ENCODE measurements around the gene TMUB1.

TMUB1 gene

GRCh38 chr7:151082141-151083070 lies 887 bp downstream of the TMUB1 start:
- DNase-seq, result no peak

- no peak for DNase-seq
These were observed 1.9 kb downstream of the TMUB1 start for GRCh38 chr7:151081170-151082101.

GRCh38 chr7:151080522-151081169 lies 2.6 kb downstream of the TMUB1 start, which contains the start of gene FASTK:
Gene FASTK (minus strand): TSS chr7:151080809. CDS start chr7:151080766, 43 bp downstream.
- DNase-seq, result peak; percentile 92

- DNase-seq, result no peak
These were observed 3.2 kb downstream of the TMUB1 start for GRCh38 chr7:151080067-151080521.

DNA sequence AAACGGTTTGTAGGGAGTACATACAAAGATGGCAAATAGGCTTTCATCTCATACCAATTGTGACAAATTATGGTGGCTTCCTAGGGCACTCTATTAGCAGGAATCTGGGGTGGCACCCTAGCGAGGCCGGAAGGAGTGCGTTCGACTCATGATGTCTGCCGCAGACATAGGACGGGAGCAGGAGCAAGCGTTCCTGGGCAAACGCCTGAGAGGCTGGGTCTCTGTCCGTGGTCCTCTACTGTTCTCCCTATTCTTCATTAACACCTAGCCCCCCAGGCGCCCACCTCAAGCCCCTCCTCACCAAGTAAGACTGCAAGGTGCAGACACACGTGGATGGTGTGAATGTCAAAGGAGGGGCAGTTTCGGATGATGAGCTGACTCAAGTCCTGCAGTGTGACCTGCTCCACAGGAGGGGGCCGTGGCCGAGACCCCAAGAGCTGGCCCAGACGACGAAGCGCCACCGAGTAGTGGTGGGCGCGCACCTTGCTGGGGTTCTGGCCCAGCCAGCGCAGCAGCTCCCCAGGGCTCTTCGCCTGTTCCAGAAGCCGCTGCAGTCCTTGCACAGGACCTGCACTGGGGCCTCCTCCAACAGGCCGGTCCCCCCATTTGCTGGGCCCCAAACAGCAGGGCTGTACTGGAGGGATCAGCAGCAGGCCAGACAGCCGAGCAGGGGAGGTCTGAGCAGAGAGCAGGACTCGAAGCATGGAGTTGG lies 3.9 kb downstream of the TMUB1 start:
- DNase-seq, result no peak

GRCh38 chr7:151078233-151079040 lies 4.9 kb downstream of the TMUB1 start:
- peak; percentile 61 for DNase-seq

DNA sequence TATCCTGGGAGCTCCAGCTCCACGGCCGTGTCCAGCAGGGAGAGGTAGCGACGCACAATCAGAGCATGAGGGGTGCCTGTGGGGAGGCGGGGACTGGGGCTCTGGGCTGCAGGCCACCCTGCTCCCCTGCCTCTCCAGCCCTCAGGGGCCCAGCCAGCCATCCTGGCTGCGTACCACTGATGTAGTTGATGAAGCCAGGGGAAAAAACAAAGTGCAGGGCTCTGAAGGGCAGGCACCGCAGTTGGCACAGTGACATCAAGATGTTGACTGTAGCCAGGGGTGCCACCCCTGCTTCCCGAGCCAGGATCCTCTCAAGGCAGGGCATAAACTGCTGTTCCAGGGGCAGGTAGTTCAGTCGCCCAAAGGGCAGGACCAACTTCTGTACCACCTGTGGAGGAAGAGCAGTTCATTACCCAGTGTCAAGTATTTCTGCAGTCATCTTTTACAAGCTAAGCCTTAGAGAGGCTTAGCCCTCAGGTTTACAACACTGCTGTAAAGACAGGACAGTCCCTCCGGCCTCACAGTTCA lies 5.5 kb downstream of the TMUB1 start:
- no peak for DNase-seq

GRCh38 chr7:151076863-151077704 lies 6.2 kb downstream of the TMUB1 start:
- no peak for DNase-seq

DNA sequence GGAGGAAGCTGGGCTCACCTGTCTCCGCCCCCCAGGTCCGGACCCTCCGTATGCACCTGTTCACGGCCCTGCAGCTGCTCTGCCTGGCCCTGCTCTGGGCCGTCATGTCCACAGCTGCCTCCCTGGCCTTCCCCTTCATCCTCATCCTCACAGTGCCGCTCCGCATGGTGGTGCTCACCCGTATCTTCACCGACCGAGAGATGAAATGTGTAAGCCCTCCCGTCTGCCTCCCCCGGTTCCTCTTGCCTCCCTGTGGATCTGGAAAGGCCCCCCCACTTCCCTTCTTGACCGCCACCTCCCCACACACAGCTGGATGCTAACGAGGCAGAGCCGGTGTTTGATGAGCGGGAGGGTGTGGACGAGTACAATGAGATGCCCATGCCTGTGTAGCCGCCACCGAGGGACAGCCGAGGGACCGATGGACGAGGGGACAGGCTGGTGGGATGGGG lies 7.3 kb downstream of the TMUB1 start:
- no peak for DNase-seq

DNA sequence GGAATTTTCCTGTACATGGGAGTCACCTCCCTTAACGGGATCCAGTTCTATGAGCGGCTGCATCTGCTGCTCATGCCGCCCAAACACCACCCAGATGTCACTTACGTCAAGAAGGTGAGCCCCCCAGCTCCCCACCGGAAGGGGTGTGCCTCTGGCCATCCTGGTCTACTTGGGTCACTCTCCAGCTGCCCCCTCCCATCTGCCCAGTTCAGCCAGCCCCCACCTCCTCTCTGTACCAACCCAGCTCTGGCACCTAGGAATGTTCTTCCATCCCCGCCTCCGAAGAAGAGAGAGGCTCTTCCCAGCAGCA lies 7.7 kb downstream of the TMUB1 start:
- no peak for DNase-seq

DNA sequence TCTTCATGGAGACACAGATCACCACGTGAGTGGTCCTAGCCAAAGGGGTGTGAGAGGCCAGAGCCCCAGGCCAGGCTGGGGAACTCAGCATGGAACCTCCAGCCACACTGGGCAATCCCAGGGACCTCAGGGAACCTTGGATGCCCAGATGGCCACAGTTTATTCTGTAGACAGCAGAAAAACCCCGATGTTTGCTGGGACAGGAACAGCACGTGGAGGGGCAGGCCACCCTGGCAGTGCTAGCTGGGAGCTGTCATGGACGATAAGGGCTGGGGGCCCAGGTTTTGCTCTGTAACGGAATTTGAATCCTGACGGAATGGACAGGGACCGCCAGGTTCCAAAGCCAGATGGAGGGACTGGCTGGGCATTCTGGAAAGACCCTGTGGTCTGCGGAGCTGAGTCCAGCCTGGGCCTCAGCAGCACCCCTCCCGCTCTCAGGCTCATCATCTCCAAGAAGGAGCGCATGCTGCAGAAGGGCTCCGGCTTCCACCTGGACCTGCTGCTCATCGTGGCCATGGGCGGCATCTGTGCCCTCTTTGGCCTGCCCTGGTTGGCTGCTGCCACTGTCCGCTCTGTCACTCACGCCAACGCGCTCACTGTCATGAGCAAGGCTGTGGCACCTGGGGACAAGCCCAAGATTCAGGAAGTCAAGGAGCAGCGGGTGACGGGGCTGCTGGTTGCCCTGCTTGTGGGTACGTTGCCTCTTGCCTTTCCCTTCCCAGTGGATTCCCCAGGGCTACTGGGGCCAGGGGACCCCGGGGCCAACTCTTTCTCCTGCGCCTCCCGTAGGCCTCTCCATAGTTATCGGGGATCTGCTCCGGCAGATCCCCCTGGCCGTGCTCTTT lies 8.3 kb downstream of the TMUB1 start:
- DNase-seq, result no peak

DNA sequence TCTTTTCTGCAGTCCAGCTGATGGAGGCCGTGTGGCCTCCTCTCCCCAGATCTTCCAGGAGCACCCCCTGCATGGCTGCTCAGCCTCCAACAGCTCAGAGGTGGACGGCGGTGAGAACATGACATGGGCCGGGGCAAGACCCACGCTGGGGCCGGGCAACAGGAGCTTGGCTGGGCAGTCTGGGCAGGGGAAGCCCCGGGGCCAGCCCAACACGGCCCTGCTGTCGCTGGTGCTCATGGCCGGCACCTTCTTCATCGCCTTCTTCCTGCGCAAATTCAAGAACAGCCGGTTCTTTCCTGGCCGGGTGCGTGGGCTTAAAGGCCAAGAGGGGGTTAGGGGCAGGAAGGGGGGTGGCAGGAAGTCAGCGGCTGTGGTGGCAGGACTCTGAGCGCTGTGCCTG lies 9.3 kb downstream of the TMUB1 start:
- no peak for DNase-seq

GRCh38 chr7:151071032-151071866 lies 12.0 kb downstream of the TMUB1 start:
- DNase-seq, result no peak

- DNase-seq, result no peak
These were observed 12.7 kb downstream of the TMUB1 start for GRCh38 chr7:151070574-151070960.

DNA sequence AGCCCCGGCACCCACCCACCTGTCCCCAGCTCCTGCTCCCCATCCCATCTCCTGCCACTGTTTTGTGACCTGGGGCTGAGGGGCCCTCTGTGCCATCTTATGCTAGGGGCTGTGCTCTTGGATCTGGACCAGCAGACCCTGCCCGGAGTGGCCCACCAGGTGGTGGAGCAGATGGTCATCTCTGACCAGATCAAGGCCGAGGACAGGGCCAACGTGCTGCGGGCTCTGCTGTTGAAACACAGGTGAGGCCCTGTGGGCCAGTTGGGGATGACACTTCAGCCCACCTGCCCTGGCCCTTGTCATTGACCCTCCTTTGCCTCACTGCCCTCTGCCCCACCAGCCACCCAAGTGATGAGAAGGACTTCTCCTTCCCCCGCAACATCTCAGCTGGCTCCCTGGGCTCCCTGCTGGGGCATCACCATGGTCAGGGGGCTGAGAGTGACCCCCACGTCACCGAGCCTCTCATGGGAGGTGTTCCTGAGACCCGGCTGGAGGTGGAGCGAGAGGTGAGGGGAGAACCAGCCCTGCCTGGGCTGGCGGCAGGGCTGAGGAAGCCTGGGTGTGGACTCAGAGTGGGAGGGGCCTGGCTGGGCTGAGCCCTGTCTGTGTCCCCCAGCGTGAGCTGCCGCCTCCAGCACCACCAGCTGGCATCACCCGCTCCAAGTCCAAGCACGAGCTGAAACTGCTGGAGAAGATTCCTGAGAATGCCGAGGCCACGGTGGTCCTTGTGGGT lies 13.3 kb downstream of the TMUB1 start:
- no peak for DNase-seq

GRCh38 chr7:151068069-151068773 lies 15.1 kb downstream of the TMUB1 start:
- DNase-seq, result no peak

Data from activated CD8-positive, alpha-beta memory T cell treated with anti-CD3 and anti-CD28 coated beads for 24 hours (primary cell).